Measurements from ENCODE around the gene STAT4.

Gene STAT4

DNA sequence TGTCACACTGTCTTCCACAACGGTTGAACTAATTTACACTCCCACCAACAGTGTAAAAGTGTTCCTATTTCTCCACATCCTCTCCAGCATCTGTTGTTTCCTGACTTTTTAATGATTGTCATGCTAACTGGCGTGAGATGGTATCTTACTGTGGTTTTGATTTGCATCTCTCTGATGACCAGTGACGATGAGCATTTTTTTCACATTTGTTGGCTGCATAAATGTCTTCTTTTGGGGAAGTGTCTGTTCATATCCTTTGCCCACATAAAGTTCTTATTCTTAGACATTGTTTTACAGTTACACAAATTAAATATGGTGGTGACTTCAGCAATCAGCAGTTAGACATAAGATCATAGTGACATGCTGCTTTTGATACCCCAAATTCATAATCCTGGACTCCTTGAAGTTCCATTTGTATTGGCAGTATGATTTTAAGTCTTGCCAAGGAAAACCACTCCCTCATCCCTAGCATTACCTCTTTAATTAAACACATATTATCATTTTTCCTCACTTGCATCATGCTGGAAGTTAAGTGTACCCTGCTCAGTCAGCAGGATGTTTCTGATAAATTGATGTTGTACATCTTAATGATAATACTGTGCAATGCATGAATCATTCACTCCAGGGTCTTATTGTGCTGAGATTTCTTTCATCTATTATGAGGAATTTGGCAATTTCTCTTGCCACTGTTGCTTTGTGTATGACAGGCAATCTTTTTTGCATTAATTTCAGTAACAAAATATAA, 69.2 kb downstream of the STAT4 start:
- DNase-seq (ENCODE audit: low spot score): no peak

GRCh38 chr2:191078165-191078867, 72.5 kb downstream of the STAT4 start:
- DNase-seq (ENCODE audit: low spot score): no peak

DNA sequence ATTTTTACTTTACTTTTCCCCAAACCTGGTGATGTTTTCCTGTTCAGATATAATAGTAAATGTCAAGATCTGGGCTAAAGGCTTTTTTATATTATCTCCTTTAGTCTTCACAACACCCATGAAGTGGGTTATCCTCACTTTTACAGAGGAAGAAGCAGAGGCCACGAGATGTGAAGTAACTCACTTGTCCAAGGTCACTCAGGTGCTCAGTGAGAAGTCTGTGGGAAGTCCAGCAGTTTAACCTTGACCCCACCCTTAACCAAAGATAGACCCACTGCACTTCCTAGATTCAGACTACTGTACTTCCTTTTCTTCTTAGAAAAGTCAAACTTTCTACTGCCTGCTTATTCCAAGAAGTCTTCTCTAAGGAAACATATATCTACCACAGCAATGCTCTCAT, 80.5 kb downstream of the STAT4 start:
- no peak for DNase-seq (ENCODE audit: low spot score)

DNA sequence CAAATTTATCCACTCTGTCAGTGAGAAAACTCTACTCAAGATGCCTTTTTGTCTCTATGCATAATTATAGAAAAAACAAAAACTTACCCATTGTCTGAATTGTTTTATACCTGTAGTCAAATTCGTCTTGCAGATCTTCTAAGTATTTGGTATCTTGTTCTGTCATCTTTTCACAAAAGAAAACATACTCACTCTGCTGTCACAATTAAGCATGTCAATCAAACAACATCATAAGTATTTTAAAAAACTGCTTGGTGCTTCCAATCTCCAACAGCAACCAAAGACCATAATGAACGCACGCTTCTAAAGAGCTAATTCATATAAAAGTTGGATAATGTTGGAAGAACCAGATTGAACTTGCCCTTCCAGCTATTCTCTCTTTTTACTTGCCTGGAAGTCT, 81.2 kb downstream of the STAT4 start:
- DNase-seq (ENCODE audit: low spot score): no peak

DNA sequence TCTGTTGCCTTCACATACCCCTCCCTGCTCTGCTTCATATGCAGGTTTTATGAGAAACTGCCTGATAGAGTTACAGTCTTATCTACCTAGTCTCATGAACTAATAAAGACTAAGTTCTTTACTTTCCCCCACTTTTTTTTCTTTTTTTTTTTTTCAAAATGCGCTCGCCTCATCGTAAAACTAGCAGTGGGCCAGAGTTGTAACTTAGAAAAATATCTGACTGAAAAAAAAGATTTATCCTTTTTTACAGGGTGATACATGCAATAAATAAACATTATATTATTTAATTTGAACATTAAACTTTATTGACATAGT, 83.9 kb downstream of the STAT4 start:
- no peak for DNase-seq (ENCODE audit: low spot score)

DNA sequence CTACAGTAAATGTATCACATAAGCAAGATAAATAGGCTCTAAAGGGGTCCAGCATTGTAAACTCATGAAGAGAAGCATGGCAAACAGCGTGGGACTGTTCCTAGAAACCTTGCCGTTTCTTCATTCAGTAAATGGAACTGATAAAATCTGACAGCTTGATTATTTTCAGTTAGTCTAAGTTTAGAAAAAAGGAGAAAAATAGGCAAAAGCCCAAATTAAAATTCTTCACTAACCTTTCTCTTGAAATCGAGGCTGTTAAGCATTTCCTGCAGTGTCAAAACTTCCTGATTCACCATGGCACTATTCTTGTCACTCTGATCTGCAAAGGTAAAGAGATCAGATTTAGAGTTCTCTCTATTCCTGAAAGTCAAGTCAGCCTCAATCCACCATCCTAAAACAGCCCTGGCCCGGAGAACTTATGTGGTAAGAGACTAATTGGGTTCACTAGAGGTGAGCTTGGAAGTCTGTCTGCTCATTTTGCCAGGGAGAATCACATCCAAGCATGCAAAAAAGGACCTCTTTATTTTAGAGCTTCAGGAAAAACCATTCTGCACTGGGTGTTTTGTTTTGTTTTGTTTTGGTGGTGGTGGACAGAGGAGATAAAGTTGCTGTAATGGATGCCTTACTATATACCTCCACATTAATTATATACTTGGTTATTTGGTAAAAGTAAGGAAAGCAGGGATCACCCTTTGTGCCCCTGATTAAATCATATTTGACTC, 84.4 kb downstream of the STAT4 start:
- DNase-seq (ENCODE audit: low spot score): no peak

- DNase-seq (ENCODE audit: low spot score): no peak
Measured at GRCh38 chr2:191065785-191066184, 85.0 kb downstream of the STAT4 start.

DNA sequence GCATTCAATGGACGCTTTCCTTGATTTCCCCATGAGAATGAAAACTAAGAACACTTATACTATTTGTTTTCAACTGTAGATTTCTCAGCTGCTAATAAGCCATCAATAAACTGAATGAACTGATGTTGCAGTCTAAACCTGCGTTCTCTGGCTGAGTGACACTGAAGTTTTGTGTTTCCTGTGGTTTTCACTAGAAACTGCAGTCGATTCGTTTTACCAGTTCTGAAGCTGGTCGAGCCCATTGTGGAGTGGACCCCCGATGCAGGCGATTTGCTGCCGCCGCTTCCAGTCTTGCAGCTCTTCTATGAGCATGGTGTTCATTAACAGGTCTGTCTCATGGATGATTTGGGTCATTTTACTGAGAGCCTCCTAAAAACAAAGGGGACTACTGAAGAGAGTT, 86.2 kb downstream of the STAT4 start:
- DNase-seq (ENCODE audit: low spot score): no peak

DNA sequence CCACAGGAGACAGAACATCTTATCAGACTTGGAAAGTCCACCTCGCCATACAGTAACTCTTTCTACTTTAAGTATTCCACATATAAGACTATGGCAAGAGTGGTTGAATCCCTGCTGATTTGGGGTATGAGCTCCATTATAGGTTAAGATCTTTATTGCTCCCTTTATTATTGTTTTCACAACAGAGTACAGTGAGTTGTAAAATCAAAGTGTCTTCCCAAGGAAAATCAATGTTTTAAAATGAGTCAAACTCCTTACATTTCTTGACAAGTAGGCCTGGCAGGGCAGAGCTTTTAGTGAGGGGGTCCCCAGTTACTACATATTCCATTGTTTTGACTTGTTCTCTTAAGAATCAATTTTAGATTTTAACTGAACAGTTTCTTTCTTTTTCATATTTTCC, 87.2 kb downstream of the STAT4 start:
- no peak for DNase-seq (ENCODE audit: low spot score)

GRCh38 chr2:191061381-191061980, 89.3 kb downstream of the STAT4 start:
- DNase-seq (ENCODE audit: low spot score): no peak

DNA sequence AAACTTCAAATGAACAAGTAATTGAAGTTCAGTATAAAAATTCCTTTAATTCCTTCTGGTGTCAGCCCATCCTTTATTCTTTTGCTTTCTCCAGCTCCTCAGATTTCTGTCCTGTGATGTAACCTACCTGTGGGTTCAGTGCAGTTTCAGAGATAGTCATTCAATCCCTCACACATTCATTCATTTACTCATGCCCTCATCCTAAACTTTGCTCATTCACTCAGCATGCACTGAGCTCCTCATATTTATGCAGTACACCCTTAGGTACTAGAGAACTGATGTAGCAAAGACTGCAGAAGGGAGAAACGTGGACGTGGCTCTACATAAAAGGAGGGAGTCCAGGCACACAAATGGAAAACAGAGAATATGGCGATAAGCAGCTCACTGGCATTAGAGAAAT, 91.5 kb downstream of the STAT4 start:
- DNase-seq (ENCODE audit: low spot score): no peak

- DNase-seq (ENCODE audit: low spot score): no peak
Measured at GRCh38 chr2:191056228-191056627, 94.6 kb downstream of the STAT4 start.

DNA sequence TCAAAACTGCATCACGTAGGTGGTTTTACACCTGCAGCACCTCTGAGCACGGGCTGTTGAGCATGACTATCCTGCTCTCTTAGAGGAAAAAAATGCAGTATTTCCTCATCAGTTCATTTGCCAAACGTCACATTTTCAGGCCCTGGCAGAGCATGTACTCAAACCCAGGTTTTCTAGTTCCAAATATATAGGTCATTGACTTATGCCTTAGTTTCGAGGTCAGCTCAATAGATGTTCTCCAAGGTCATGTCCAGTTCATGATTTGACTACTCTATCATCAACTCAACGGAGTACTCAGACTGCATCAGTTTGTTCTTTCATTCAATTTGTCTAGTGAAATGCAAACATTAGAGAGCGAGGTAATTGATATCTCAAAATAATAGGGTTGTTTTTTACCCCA, 97.5 kb downstream of the STAT4 start:
- no peak for DNase-seq (ENCODE audit: low spot score)

DNA sequence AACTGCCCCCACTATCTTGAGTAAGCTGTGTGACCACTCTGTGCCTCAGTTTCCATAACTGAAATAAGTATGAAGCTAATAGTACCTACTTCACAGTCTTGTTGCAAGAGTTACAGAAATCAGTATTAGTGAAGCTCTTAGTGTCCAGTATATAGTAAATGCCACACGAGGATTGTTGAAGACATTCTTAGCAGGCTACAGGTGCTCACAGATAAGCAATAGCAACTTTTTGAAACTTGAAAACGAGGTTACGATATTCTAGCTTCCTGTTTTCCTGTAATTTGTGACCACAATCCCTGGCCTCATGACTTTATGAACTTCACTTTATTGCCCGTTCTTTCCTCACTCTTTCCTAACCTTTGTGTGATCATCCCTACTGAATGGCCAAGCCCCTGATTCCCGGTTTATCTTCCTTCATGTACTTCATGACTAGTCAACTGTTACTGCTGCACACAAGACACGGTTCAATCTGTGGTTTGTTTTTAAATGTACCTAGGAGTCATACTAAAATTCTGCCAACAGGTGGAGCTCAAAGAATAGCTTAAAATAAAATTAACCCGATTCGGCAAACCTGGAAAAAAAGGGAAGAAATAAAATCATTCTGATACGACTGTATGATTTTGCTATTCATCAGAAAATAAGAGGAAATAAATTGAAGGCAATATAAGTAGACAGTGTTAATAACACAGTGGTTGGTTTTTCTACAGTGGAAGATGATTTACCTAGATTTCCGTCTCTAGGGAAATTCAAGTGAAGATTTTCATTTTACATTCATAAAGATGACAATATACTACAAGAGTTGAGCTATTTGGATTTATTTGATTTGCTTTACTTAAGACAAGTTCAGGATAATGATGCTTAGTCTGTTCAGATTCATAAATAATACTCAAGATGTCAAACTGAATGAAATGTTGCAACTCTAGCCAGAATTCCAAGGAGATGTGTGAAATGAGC, 98.7 kb downstream of the STAT4 start:
- DNase-seq (ENCODE audit: low spot score): no peak

- DNase-seq (ENCODE audit: low spot score): no peak
Measured at GRCh38 chr2:191051177-191051576, 99.6 kb downstream of the STAT4 start.

DNA sequence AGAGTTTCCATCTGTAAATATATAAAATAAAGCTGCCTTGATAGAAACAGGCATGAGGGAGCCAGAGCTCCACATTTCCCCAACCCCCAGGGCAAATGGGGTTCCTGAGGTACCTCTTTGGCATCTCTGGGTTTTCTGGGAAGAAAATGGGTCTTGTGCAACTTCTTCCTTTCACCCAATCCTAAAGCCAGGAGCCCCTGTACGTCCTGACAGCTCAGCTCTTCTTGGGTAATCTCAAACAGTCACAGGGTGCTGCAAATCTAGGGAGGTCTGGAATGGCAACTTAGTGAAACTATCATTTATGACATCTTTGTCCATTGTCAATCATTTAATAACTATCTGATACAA, 100.2 kb downstream of the STAT4 start:
- DNase-seq (ENCODE audit: low spot score): peak; percentile 26

GRCh38 chr2:191049728-191050639, 100.8 kb downstream of the STAT4 start:
- DNase-seq (ENCODE audit: low spot score): peak; percentile 22

- DNase-seq (ENCODE audit: low spot score): peak; percentile 15
Measured at GRCh38 chr2:191048073-191048472, 102.7 kb downstream of the STAT4 start.

DNA sequence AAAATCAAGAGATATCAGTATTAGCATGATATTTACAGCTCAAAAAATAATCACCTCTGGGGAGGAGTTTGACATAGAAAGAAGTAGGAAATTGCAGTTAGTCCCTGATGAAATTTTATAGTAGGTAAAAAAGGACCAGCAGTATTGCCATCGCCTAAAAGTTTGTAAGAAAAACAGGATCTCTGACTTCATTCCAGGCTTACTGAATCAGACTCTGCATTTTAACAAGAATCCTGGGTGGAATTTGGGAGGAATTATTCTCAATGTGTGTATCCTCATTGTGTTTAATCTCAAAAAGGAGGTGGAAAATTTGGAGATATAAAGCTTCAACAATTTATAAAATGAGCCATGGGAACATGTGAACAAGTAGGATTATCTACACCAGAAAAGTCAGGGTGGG, 105.7 kb downstream of the STAT4 start:
- DNase-seq (ENCODE audit: low spot score): no peak

DNA sequence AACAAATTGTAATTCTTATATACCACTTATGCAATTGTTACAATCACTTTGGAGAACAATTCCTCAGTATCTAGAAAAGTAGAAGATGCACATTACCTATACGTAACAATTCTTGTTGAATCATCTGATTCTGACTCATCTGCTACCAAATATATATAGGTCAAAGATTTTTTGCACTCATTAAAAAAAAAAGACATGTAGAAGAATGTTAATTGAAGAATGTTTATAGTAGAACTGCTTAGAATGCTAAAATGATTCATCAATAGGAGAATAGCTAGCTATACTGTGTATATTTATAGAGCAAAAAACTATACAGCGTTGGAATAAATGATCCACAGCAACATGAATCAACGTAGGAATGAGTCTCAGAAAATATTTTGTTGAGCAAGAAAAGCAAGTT, 107.4 kb downstream of the STAT4 start:
- DNase-seq (ENCODE audit: low spot score): no peak
